Breast epithelium (tissue), 4 donors: ENCODE results near the gene BCAN. TPM values are rescaled to one million over a fixed set of nuclear protein-coding genes. Genes with fewer than 3 reads are reported as not detected.

Experiments used
- DNase-seq, 2 donors: peaks; one replicate each; pipeline ENCODE4 v3.0.0-alpha.2; 2019; ENCODE audit warnings: low spot score in 2 of 2
- H3K27ac ChIP-seq, 2 donors: fragments of 200-600 bp; sonication (generic) in 1 of 2; one replicate each; pipeline ENCODE4 v1.5.1; 2016 to 2019; ENCODE audit warnings: mild to moderate bottlenecking in 1 of 2
- H3K27me3 ChIP-seq, 2 donors: fragments of 200-600 bp; sonication (generic) in 1 of 2; one replicate each; pipeline versions ENCODE4 v1.5.1 to v1.6.0; 2017 to 2019; ENCODE audit warnings: control low read depth in 1 of 2, mild to moderate bottlenecking in 1 of 2
- H3K36me3 ChIP-seq: fragments of 200-600 bp; one replicate; pipeline ENCODE4 v1.5.1; 2019
- H3K4me1 ChIP-seq, 2 donors: fragments of 200-600 bp; sonication (generic); one replicate each; pipeline ENCODE4 v1.5.1; 2016 to 2019; ENCODE audit warnings: control low read depth in 1 of 2
- H3K4me3 ChIP-seq, 3 donors: fragments of 200-600 bp; sonication (generic); 1 replicate in 2 of 3; 2 replicates in 1 of 3; pipeline ENCODE4 v1.5.1; 2016 to 2019; ENCODE audit warnings: mild to moderate bottlenecking in 3 of 3, moderate library complexity in 2 of 3
- H3K9me3 ChIP-seq, 2 donors: fragments of 200-600 bp; sonication (generic) in 1 of 2; one replicate each; pipeline ENCODE4 v1.5.1; 2016 to 2019; ENCODE audit warnings: control low read depth in 1 of 2
- CTCF ChIP-seq, 3 donors: fragments of 450-650 bp; IDR thresholded peaks; one replicate each; pipeline ENCODE4 v1.5.1; 2016 to 2017; ENCODE audit warnings: antibody characterized with exemption in 3 of 3, mild to moderate bottlenecking in 3 of 3, moderate library complexity in 3 of 3
- POLR2A ChIP-seq: fragments of 450-650 bp; IDR thresholded peaks from one replicate; pipeline ENCODE4 v1.6.1; 2016; ENCODE audit warnings: antibody characterized with exemption, mild to moderate bottlenecking, moderate library complexity
- POLR2AphosphoS5 ChIP-seq, 3 donors: sonication (generic); formaldehyde crosslinking; IDR thresholded peaks; one replicate each; pipeline ENCODE4 v1.6.1; 2017; ENCODE audit warnings: antibody characterized with exemption in 3 of 3
- intact Hi-C: fragments of 100-400 bp; cut with DNase I; formaldehyde crosslinking; loops from one replicate; pipeline ENCODE4 v1.15.1; 2023; ENCODE audit warnings: low total_unique reads
- total RNA-seq, 3 donors: library from RNA; depleted of rRNA; stranded (reverse); fragments of >200 nt; gene quantifications; one replicate each; pipeline ENCODE4 v1.1.0, GENCODE V29; 2016

BCAN gene
- total RNA-seq, 3 donors from 2014 or later = 0.44 TPM; not detected in 2

DNA sequence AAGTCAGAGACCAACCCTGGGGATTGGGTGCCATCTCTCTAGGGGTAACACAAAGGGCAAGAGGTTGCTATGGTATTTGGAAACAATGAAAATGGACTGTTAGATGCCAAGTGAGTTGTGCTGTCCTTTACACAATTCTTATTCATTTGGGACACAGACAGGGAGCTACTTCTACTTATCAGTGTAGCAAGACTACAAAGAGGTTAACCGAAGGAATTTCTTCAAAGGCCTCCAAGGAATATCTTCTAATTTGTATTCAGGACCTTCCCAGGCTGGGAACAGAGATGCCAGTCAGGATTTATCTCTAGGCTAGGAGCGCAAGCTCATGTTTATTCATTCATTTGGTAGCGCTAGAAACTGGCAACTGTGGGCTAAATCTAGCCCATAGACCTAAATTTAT, 47.7 kb upstream of the BCAN start:
- H3K4me1 ChIP-seq = peaks cover 0 to 7% of the 10 kb centered on the region in 2 donors
- H3K4me3 ChIP-seq = no peak overlapping the region
- H3K36me3 ChIP-seq = no peaks in the 10 kb centered on the region
- intact Hi-C loops = loop anchor here (5.0 kb wide), 1 partner anchor 677 kb away; no protein-coding TSS in a partner anchor
- H3K27me3 ChIP-seq = no peaks in the 10 kb centered on the region
- no peaks in the 10 kb centered on the region for H3K9me3 ChIP-seq
- TF ChIP-seq POLR2AphosphoS5 (IDR thresholded peaks at IDR 0.05) = no peak
- no peak for TF ChIP-seq CTCF (IDR thresholded peaks at IDR 0.05)
- no peak for TF ChIP-seq POLR2A
- DNase-seq = no peak
- no peak overlapping the region for H3K27ac ChIP-seq

- no peaks in the 10 kb centered on the region for H3K27me3 ChIP-seq
- intact Hi-C loops = no loop called here
- no peaks in the 10 kb centered on the region for H3K36me3 ChIP-seq
- H3K4me3 ChIP-seq = no peak overlapping the region
- no peaks in the 10 kb centered on the region for H3K9me3 ChIP-seq
- no peak for TF ChIP-seq POLR2A
- no peak for TF ChIP-seq CTCF (IDR thresholded peaks at IDR 0.05)
- TF ChIP-seq POLR2AphosphoS5 (IDR thresholded peaks at IDR 0.05) = no peak
- H3K4me1 ChIP-seq = peaks cover 0 to 7% of the 10 kb centered on the region in 2 donors
- DNase-seq = no peak
- no peak overlapping the region for H3K27ac ChIP-seq
These were observed 46.9 kb upstream of the BCAN start for GRCh38 chr1:156595016-156595415.

- H3K9me3 ChIP-seq = no peaks in the 10 kb centered on the region
- no peaks in the 10 kb centered on the region for H3K36me3 ChIP-seq
- H3K4me1 ChIP-seq = peaks cover 6 to 7% of the 10 kb centered on the region in 2 donors
- no peak for DNase-seq
- TF ChIP-seq POLR2AphosphoS5 (IDR thresholded peaks at IDR 0.05) = no peak
- TF ChIP-seq CTCF (IDR thresholded peaks at IDR 0.05) = no peak
- no peak for TF ChIP-seq POLR2A
- no peak overlapping the region for H3K27ac ChIP-seq
- H3K4me3 ChIP-seq = no peak overlapping the region
- intact Hi-C loops = no loop called here
- no peaks in the 10 kb centered on the region for H3K27me3 ChIP-seq
These were observed 45.5 kb upstream of the BCAN start for GRCh38 chr1:156596426-156596825.

DNA sequence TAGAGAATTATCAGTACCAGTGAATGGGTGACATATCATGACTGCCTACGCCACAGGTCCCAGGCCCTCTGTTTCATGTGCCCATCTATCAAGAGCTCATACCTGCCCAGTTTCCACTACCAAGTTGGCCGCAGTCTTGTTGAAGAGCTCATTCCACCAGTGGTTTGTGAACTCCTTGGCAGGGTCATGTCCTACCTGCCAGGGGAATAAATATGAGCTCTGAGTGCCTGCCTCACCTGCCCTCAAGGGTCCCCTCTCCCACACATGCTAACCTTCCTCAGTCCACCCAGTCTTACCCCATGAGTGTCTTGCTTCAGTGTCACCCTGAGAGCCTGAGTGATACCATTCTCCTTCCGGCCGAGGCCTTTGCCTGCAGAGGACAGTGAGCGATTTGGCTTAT, 43.8 kb upstream of the BCAN start:
- H3K4me1 ChIP-seq = peaks cover 0 to 6% of the 10 kb centered on the region in 2 donors
- TF ChIP-seq CTCF (IDR thresholded peaks at IDR 0.05) = no peak
- no peak for TF ChIP-seq POLR2A
- no peak for TF ChIP-seq POLR2AphosphoS5 (IDR thresholded peaks at IDR 0.05)
- no peak overlapping the region for H3K4me3 ChIP-seq
- H3K27me3 ChIP-seq = no peaks in the 10 kb centered on the region
- no peaks in the 10 kb centered on the region for H3K36me3 ChIP-seq
- intact Hi-C loops = no loop called here
- no peaks in the 10 kb centered on the region for H3K9me3 ChIP-seq
- DNase-seq = no peak
- H3K27ac ChIP-seq = no peak overlapping the region

DNA sequence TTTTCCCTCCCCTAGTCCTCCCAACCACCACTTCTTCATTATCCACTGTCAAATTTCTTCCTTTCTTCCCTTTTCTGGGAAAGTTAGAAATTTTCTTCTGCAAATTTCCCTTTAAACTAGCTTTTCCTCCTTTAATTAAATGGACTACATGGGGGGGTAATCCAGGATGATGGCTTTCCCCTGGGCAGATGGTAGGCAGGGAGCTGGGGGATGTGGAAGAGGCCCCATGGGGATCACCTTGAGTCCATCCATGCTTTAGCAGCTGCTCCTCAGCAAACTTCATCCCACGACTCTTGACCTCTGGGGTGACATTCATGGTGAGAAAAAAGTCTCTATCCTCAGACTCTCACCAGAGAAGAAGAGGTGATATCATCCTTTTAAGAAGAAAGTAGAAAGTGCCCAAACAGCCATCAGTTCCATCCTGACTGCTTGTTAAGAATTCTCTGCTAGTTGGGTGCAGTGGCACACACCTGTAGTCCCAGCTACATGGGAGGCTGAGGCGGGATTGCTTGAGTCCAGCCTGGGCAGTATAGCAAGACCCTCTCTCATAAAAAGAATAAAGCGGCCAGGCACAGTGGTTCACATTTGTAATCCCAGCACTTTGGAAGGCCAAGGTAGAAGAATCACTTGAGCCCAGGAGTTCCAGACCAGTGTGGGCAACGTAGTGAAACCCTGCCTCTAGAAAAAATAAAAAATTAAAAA, 43.0 kb upstream of the BCAN start:
- H3K27me3 ChIP-seq = no peaks in the 10 kb centered on the region
- no peaks in the 10 kb centered on the region for H3K9me3 ChIP-seq
- peaks cover 0 to 6% of the 10 kb centered on the region in 2 donors for H3K4me1 ChIP-seq
- no peaks in the 10 kb centered on the region for H3K36me3 ChIP-seq
- intact Hi-C loops = no loop called here
- no peak overlapping the region for H3K27ac ChIP-seq
- TF ChIP-seq POLR2AphosphoS5 (IDR thresholded peaks at IDR 0.05) (no peak), CTCF (IDR thresholded peaks at IDR 0.05) (no peak), POLR2A (no peak)
- no peak overlapping the region for H3K4me3 ChIP-seq
- DNase-seq = no peak
